Stimulated activated CD8-positive, alpha-beta memory T cell treated with anti-CD3 and anti-CD28 coated beads, Interleukin-15, amount 100 ng/mL, for 4 hours (primary cell): ENCODE data around the gene PATZ1.
A peak's percentile ranks its signal among the peaks of the same experiment; 100 is the strongest.

Experiments
- DNase-seq, 2 donors: peaks; one replicate each; pipeline ENCODE4 v3.0.0-alpha.2; 2020; ENCODE audit warnings: low read depth in 2 of 2

Gene PATZ1

GRCh38 chr22:31313366-31314147 is 32.6 kb downstream of the PATZ1 start:
- DNase-seq: peak in 1 of 2 donors; percentile 31

GRCh38 chr22:31308181-31308580 is 38.0 kb downstream of the PATZ1 start:
- no peak for DNase-seq

- DNase-seq: no peak
These were observed 41.0 kb downstream of the PATZ1 start for GRCh38 chr22:31305194-31305593.

GRCh38 chr22:31302537-31302936 is 43.6 kb downstream of the PATZ1 start:
- DNase-seq: no peak

- DNase-seq: no peak
These were observed 44.1 kb downstream of the PATZ1 start for GRCh38 chr22:31302006-31302405.

- DNase-seq: no peak
These were observed 45.2 kb downstream of the PATZ1 start for GRCh38 chr22:31300896-31301295.

- DNase-seq: no peak
These were observed 50.1 kb downstream of the PATZ1 start for GRCh38 chr22:31295831-31296657.

- no peak for DNase-seq
These were observed 50.8 kb downstream of the PATZ1 start for GRCh38 chr22:31295360-31295759.

- DNase-seq: peak; percentile 64 to 77
These were observed 53.7 kb downstream of the PATZ1 start, which contains the start of gene PIK3IP1 for GRCh38 chr22:31292236-31292989. TSS of gene PIK3IP1 (minus strand) at chr22:31292488. CDS start at chr22:31292344, 144 bp downstream.

- DNase-seq: no peak
These were observed 54.5 kb downstream of the PATZ1 start for GRCh38 chr22:31291481-31292235.

GRCh38 chr22:31290494-31291471 is 55.4 kb downstream of the PATZ1 start:
- DNase-seq: peak; percentile 85 to 89

GRCh38 chr22:31289344-31289743 is 56.8 kb downstream of the PATZ1 start:
- no peak for DNase-seq

GRCh38 chr22:31288496-31289240 is 57.5 kb downstream of the PATZ1 start:
- no peak for DNase-seq

- DNase-seq: no peak
These were observed 58.2 kb downstream of the PATZ1 start for GRCh38 chr22:31287818-31288495.

- peak; percentile 29 to 56 for DNase-seq
These were observed 59.5 kb downstream of the PATZ1 start for GRCh38 chr22:31286360-31287255.

- no peak for DNase-seq
These were observed 61.6 kb downstream of the PATZ1 start for GRCh38 chr22:31284281-31285155.
